Measurements from ENCODE around the gene MICAL3. TPM values are rescaled to one million over a fixed set of nuclear protein-coding genes. Genes with fewer than 3 reads are reported as not detected.

The MICAL3 gene
- total RNA-seq, 4 donors from 2014 or later, result 45.2 to 56.3 (median 46.3) TPM

DNA sequence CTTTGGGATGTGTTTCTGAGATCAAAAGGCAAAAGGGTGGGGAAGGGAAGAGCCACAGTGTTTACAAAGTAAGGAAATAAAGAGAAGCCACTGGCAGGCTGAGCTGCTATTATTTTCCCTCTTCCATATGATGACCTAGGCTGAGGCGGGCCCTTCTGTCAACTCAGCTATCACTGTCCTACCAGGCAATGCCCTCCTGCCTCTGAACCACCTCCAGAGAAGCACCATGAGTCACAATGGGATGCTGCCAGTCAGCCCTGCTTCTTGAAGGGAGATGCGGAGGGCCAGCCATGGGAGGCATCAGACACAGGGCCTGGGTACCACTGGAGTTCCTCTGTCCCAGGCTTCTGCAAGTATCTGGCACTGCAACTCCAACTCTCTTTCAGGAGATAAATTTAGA lies 142.2 kb downstream of the MICAL3 start:
- no peak for TF ChIP-seq EP300 (IDR thresholded peaks at IDR 0.05)
- TF ChIP-seq, protein P1, sequence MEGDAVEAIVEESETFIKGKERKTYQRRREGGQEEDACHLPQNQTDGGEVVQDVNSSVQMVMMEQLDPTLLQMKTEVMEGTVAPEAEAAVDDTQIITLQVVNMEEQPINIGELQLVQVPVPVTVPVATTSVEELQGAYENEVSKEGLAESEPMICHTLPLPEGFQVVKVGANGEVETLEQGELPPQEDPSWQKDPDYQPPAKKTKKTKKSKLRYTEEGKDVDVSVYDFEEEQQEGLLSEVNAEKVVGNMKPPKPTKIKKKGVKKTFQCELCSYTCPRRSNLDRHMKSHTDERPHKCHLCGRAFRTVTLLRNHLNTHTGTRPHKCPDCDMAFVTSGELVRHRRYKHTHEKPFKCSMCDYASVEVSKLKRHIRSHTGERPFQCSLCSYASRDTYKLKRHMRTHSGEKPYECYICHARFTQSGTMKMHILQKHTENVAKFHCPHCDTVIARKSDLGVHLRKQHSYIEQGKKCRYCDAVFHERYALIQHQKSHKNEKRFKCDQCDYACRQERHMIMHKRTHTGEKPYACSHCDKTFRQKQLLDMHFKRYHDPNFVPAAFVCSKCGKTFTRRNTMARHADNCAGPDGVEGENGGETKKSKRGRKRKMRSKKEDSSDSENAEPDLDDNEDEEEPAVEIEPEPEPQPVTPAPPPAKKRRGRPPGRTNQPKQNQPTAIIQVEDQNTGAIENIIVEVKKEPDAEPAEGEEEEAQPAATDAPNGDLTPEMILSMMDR (IDR thresholded peaks at IDR 0.05), result no peak
- no peak for TF ChIP-seq POLR2A (IDR thresholded peaks at IDR 0.05)
- Histone ChIP-seq H3K36me3 (peaks cover 0 to 75% (median 0%) of the 10 kb centered on the region in 3 donors), H3K27me3 (no peaks in the 10 kb centered on the region), H3K27ac (no peak overlapping the region), H3K4me3 (no peak overlapping the region), H3K4me1 (peaks cover 0 to 30% (median 2%) of the 10 kb centered on the region in 4 donors), H3K9me3 (no peaks in the 10 kb centered on the region)
- WGBS, 2 donors, result 93 to 97% methylated on average over 2 of the region's 2 CpGs
- DNase-seq (ENCODE audit: low spot score in 2 of 2), result no peak

DNA sequence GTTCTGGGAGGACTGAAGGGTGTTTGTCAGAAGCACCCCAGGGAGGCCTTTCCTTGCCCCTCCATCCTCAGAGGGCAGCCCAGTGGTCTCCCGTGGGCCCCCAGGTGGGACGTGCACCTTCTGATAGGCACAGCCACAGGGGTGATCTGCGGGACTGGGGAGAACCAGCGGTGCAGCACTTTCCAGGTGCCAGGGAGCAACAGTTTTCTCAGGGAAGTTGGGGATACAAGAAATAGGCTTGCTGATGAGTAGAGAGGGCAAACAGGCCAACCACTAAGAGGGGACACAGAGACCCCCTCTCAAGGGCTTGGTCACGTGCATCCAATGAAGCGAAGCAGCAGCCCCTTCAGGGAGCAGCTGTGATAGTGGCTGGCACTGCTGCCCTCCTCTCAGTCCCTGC lies 143.0 kb downstream of the MICAL3 start:
- Histone ChIP-seq H3K36me3 (peaks cover 0 to 70% (median 0%) of the 10 kb centered on the region in 3 donors), H3K4me3 (no peak overlapping the region), H3K9me3 (no peaks in the 10 kb centered on the region), H3K4me1 (peaks cover 0 to 30% (median 2%) of the 10 kb centered on the region in 4 donors), H3K27me3 (no peaks in the 10 kb centered on the region), H3K27ac (no peak overlapping the region)
- no peak for DNase-seq (ENCODE audit: low spot score in 2 of 2)
- TF ChIP-seq POLR2A (IDR thresholded peaks at IDR 0.05), result no peak
- TF ChIP-seq EP300 (IDR thresholded peaks at IDR 0.05), result no peak
- TF ChIP-seq, protein P1 (IDR thresholded peaks at IDR 0.05), result no peak
- 89 to 94% methylated on average over 6 of the region's 6 CpGs for WGBS, 2 donors

DNA sequence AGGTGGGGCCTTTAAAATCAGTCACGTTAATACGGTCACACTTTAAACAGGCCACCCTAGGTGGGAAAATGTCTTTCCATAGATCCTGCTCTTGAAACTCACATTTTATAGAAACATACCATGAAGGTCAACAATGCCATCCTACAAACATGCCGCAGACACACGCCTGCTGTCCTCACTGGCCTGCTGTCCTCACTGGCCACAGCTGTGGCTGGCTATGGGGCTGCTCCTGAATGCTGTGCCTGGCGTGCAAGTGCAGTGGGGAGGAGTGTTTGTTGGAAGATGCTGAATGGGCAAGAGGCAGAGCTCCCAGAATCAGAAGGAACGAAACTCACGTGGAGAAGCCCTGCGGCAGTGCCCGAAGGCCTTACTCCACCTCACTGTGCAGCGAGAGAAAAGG lies 143.9 kb downstream of the MICAL3 start:
- Histone ChIP-seq H3K27me3 (no peaks in the 10 kb centered on the region), H3K4me3 (no peak overlapping the region), H3K4me1 (peaks cover 0 to 30% (median 2%) of the 10 kb centered on the region in 4 donors), H3K36me3 (peaks cover 0 to 68% (median 0%) of the 10 kb centered on the region in 3 donors), H3K27ac (no peak overlapping the region), H3K9me3 (no peaks in the 10 kb centered on the region)
- 83 to 92% methylated on average over 9 to 10 of the region's 10 CpGs for WGBS, 2 donors
- no peak for DNase-seq (ENCODE audit: low spot score in 2 of 2)
- TF ChIP-seq, protein P1 (IDR thresholded peaks at IDR 0.05), result no peak
- no peak for TF ChIP-seq EP300 (IDR thresholded peaks at IDR 0.05)
- TF ChIP-seq POLR2A (IDR thresholded peaks at IDR 0.05), result no peak

DNA sequence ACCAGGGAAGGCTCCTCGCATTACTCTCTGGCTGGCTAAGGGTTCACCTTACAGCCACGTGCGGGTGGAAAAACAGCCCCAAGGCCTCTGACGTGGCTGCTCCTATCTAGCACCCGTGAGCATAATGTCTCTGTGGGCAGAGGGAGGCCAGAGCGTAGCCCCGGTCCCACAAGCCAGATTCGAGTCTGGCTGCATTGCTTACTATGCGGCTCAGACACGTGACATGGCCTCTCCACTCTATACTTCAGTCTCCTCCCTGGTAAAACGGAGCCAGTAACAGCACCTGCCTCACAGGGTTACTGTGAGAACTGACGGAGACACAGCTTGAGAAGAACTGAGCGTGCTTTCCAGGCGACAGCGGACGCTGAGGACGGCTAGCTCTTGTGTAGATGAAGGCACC lies 144.3 kb downstream of the MICAL3 start:
- no peaks in the 10 kb centered on the region for H3K9me3 ChIP-seq
- H3K27ac ChIP-seq, result no peak overlapping the region
- no peak for DNase-seq (ENCODE audit: low spot score in 2 of 2)
- H3K4me3 ChIP-seq, result no peak overlapping the region
- 89 to 91% methylated on average over 16 to 17 of the region's 17 CpGs for WGBS, 2 donors
- no peaks in the 10 kb centered on the region for H3K27me3 ChIP-seq
- no peak for TF ChIP-seq POLR2A (IDR thresholded peaks at IDR 0.05)
- no peak for TF ChIP-seq EP300 (IDR thresholded peaks at IDR 0.05)
- TF ChIP-seq, protein P1 (IDR thresholded peaks at IDR 0.05), result no peak
- peaks cover 0 to 68% (median 0%) of the 10 kb centered on the region in 3 donors for H3K36me3 ChIP-seq
- H3K4me1 ChIP-seq, result peaks cover 0 to 28% (median under 1%) of the 10 kb centered on the region in 4 donors

DNA sequence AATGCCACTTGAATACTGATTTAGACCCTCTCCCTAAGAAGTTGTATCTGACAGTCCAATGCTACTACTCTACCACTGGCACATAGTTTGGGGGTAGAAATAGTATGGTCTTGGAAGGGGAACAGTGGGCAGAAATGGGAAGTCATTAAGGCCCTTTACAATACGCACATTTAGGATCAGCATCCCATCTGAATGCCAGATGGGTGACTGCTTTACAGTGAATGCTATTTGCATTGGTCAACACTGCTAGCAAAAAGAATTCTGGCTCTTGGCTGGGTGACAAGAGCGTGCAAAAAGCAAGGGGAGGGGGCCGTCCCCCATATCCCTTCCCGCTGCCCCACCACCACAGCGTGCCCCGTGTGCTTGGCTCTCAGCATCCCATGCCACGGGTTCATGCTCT lies 145.4 kb downstream of the MICAL3 start:
- H3K4me3 ChIP-seq, result no peak overlapping the region
- no peak for DNase-seq (ENCODE audit: low spot score in 2 of 2)
- H3K36me3 ChIP-seq, result peaks cover 0 to 69% (median 3%) of the 10 kb centered on the region in 3 donors
- H3K27ac ChIP-seq, result peak overlapping the region in 2 of 4 donors; percentile 32 to 41
- no peaks in the 10 kb centered on the region for H3K27me3 ChIP-seq
- TF ChIP-seq EP300 (IDR thresholded peaks at IDR 0.05) (no peak), POLR2A (IDR thresholded peaks at IDR 0.05) (no peak)
- TF ChIP-seq, protein P1 (IDR thresholded peaks at IDR 0.05), result no peak
- no peaks in the 10 kb centered on the region for H3K9me3 ChIP-seq
- WGBS, 2 donors, result 56 to 69% methylated on average over 7 of the region's 7 CpGs
- H3K4me1 ChIP-seq, result peaks cover 0 to 17% (median 0%) of the 10 kb centered on the region in 4 donors

All from tibial nerve (tissue), 4 donors.